KMS-11 (cell line): ENCODE measurements around the gene FGD6.

ENCODE experiments used
- H2AFZ ChIP-seq: fragments of 200-600 bp; sonication (generic); 2 replicates; pipeline ENCODE4 v1.6.1; 2016; ENCODE audit warnings: antibody characterized with exemption, mixed run types, low read depth
- H3K27ac ChIP-seq: fragments of 200-600 bp; sonication (generic); 2 replicates; pipeline ENCODE4 v1.6.1; 2016; ENCODE audit warnings: mild to moderate bottlenecking, mixed run types
- H3K27me3 ChIP-seq: fragments of 200-600 bp; sonication (generic); 2 replicates; pipeline ENCODE4 v1.6.1; 2017; ENCODE audit warnings: mild to moderate bottlenecking, low read depth, mixed run types, moderate library complexity; ENCODE audit not compliant: insufficient read depth
- H3K36me3 ChIP-seq: fragments of 200-600 bp; sonication (generic); 2 replicates; pipeline ENCODE4 v1.6.1; 2017; ENCODE audit warnings: mild to moderate bottlenecking, mixed run types; ENCODE audit not compliant: insufficient read depth
- H3K4me1 ChIP-seq: fragments of 200-600 bp; sonication (generic); 2 replicates; pipeline ENCODE4 v1.6.1; 2016; ENCODE audit warnings: mild to moderate bottlenecking, low read depth, mixed run types; ENCODE audit not compliant: poor library complexity, severe bottlenecking
- H3K4me2 ChIP-seq: fragments of 200-600 bp; sonication (generic); 2 replicates; pipeline ENCODE4 v1.7.0; 2016; ENCODE audit warnings: mild to moderate bottlenecking, mixed run types
- H3K4me3 ChIP-seq: fragments of 200-600 bp; sonication (generic); IDR thresholded peaks from 2 replicates; pipeline ENCODE4 v1.6.1; 2017; ENCODE audit warnings: low read depth, low read length, mixed read lengths; ENCODE audit not compliant: insufficient read depth
- H3K79me2 ChIP-seq: fragments of 200-600 bp; sonication (generic); 2 replicates; pipeline ENCODE4 v1.6.1; 2016; ENCODE audit warnings: low read depth, mixed run types; ENCODE audit not compliant: insufficient read depth
- H3K9ac ChIP-seq: fragments of 200-600 bp; sonication (generic); 2 replicates; pipeline ENCODE4 v1.6.1; 2016; ENCODE audit warnings: mild to moderate bottlenecking, mixed run types
- H4K20me1 ChIP-seq: fragments of 200-600 bp; sonication (generic); 2 replicates; pipeline ENCODE4 v1.6.1; 2016; ENCODE audit warnings: mild to moderate bottlenecking, mixed run types; ENCODE audit not compliant: insufficient read depth
- TF ChIP-seq, protein P1 (sequence below): fragments of 200-600 bp; sonication (generic); conservative IDR thresholded peaks from 2 replicates; pipeline ENCODE4 v1.6.1; 2017; ENCODE audit warnings: low read depth, mild to moderate bottlenecking, antibody characterized with exemption, low read length, moderate library complexity, mixed read lengths

FGD6 gene

DNA sequence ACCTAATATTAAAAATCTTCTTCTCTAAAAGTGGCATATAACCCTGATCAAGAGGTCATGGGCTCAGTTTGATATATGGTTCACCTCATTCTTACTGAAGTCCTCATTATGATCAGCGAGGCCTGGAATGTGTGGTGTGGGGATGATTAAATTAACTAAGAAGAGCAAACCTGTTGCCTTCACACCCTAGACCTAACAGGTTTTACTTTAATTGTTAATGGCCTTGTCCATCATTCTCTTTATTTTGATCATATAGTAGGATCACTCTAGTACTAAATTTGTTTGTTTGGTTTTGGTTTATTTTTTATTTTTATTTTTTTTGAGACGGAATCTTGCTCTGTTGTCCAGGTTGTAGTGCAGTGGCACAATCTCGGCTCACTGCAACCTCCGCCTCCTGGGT, 43.8 kb upstream of the FGD6 start:
- Histone ChIP-seq H3K79me2 (no peaks in the 10 kb centered on the region), H3K4me1 (no peaks in the 10 kb centered on the region), H3K9ac (no peak overlapping the region), H3K4me3 (no peak overlapping the region), H4K20me1 (no peaks in the 10 kb centered on the region), H3K27ac (no peak overlapping the region), H2AFZ (no peak overlapping the region), H3K36me3 (no peaks in the 10 kb centered on the region; the same call in 1 of the 2 replicates), H3K27me3 (no peaks in the 10 kb centered on the region), H3K4me2 (no peak overlapping the region)
- TF ChIP-seq, protein P1, sequence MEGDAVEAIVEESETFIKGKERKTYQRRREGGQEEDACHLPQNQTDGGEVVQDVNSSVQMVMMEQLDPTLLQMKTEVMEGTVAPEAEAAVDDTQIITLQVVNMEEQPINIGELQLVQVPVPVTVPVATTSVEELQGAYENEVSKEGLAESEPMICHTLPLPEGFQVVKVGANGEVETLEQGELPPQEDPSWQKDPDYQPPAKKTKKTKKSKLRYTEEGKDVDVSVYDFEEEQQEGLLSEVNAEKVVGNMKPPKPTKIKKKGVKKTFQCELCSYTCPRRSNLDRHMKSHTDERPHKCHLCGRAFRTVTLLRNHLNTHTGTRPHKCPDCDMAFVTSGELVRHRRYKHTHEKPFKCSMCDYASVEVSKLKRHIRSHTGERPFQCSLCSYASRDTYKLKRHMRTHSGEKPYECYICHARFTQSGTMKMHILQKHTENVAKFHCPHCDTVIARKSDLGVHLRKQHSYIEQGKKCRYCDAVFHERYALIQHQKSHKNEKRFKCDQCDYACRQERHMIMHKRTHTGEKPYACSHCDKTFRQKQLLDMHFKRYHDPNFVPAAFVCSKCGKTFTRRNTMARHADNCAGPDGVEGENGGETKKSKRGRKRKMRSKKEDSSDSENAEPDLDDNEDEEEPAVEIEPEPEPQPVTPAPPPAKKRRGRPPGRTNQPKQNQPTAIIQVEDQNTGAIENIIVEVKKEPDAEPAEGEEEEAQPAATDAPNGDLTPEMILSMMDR, result no peak

DNA sequence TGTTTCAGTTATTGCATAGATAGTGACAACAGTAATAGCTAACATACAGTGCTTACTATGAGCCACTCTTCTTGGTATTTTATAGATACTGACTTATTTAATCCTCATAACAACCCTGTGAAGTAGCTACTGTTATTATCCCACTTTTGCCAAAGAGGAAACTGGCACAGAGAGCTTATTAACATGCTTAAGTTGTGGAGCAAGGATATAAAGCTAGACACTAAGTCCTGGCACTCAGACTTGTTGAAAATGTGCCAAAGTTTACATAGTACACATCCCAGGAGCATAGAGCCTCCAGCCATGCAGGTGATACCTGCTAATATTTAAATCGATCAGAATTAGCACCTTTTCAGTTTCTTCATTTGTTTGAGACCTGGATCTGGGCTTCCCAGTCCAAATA, 42.1 kb upstream of the FGD6 start:
- no peak overlapping the region for H3K9ac ChIP-seq
- TF ChIP-seq, protein P1, result no peak
- H4K20me1 ChIP-seq, result no peaks in the 10 kb centered on the region
- H2AFZ ChIP-seq, result no peak overlapping the region
- H3K27ac ChIP-seq, result no peak overlapping the region
- no peaks in the 10 kb centered on the region for H3K4me1 ChIP-seq
- no peak overlapping the region for H3K4me2 ChIP-seq
- no peaks in the 10 kb centered on the region; the same call in 1 of the 2 replicates for H3K36me3 ChIP-seq
- H3K27me3 ChIP-seq, result no peaks in the 10 kb centered on the region
- no peak overlapping the region for H3K4me3 ChIP-seq
- H3K79me2 ChIP-seq, result no peaks in the 10 kb centered on the region

DNA sequence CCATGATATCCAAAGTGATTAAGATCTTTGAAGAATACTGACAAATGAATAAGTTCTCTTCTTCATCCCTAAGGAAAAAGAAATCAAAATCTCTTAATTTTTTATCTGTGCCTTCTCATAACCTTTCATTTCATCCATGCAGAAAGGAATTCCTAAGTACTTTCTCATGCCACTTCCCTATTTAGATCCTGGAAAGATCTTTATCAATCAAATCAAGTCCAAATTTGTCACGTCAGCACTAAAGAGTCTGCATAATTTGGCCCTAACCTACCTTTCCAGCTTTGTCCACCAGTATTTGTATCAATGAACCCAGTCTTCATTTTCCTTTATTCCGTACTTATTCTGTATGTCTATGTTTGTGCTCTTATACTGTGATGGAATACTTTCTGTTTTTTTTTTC, 41.5 kb upstream of the FGD6 start:
- H3K4me3 ChIP-seq, result no peak overlapping the region
- TF ChIP-seq, protein P1, result no peak
- no peaks in the 10 kb centered on the region for H3K4me1 ChIP-seq
- no peak overlapping the region for H2AFZ ChIP-seq
- H3K4me2 ChIP-seq, result no peak overlapping the region
- no peak overlapping the region for H3K27ac ChIP-seq
- H3K79me2 ChIP-seq, result no peaks in the 10 kb centered on the region
- H3K36me3 ChIP-seq, result no peaks in the 10 kb centered on the region; the same call in 1 of the 2 replicates
- no peaks in the 10 kb centered on the region for H4K20me1 ChIP-seq
- H3K9ac ChIP-seq, result no peak overlapping the region
- H3K27me3 ChIP-seq, result no peaks in the 10 kb centered on the region

DNA sequence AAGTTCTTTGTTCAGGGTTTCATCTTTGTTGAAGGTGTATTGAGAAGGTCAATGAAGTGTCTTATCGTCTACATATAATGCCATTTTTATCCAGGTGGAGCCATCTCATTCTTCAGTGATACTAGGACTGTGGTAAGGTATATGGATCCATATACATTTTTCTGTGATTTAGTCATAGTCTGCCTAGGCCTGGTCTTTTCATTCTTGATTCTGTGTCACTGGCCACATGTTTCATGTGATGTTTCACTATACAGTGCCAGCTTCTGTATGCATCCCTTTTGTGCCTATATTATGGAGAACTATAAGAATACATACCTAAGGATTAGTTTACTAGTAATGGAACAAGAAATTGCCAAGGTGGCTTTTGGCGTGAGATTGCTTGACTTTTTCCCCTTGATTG, 40.9 kb upstream of the FGD6 start:
- Histone ChIP-seq H3K36me3 (no peaks in the 10 kb centered on the region; the same call in 1 of the 2 replicates), H3K4me2 (no peak overlapping the region), H3K27me3 (no peaks in the 10 kb centered on the region)

More for the DNA sequence above, 40.9 kb upstream of the FGD6 start:
- Histone ChIP-seq H4K20me1 (no peaks in the 10 kb centered on the region), H3K4me1 (no peaks in the 10 kb centered on the region), H3K4me3 (no peak overlapping the region), H3K27ac (no peak overlapping the region), H3K9ac (no peak overlapping the region), H3K79me2 (no peaks in the 10 kb centered on the region), H2AFZ (no peak overlapping the region)
- TF ChIP-seq, protein P1, result no peak
